Sigmoid colon (tissue), 7 donors: ENCODE results near the gene TEX19. TPM values are rescaled to one million over a fixed set of nuclear protein-coding genes. Genes with fewer than 3 reads are reported as not detected.

Source experiments
- DNase-seq: peaks from one replicate; pipeline ENCODE4 v3.0.0-alpha.2; 2019
- H3K27ac ChIP-seq, 4 donors: fragments of 200-600 bp; sonication (generic); one replicate each; pipeline ENCODE4 v1.5.1; 2016 to 2019; ENCODE audit warnings: mild to moderate bottlenecking in 1 of 4
- H3K27me3 ChIP-seq, 3 donors: fragments of 200-600 bp; sonication (generic); one replicate each; pipeline ENCODE4 v1.5.1; 2019; ENCODE audit warnings: mild to moderate bottlenecking in 1 of 3
- H3K36me3 ChIP-seq, 4 donors: fragments of 200-600 bp; sonication (generic); one replicate each; pipeline ENCODE4 v1.5.1; 2016 to 2019
- H3K4me1 ChIP-seq, 4 donors: fragments of 200-600 bp; sonication (generic); one replicate each; pipeline ENCODE4 v1.5.1; 2017 to 2019
- H3K4me3 ChIP-seq, 4 donors: fragments of 200-600 bp; sonication (generic); one replicate each; pipeline ENCODE4 v1.5.1; 2017 to 2019; ENCODE audit warnings: mild to moderate bottlenecking in 2 of 4, moderate library complexity in 1 of 4
- H3K9me3 ChIP-seq, 4 donors: fragments of 200-600 bp in 3 of 4; sonication (generic) in 3 of 4; one replicate each; pipeline versions ENCODE4 v1.5.1 to v1.6.1; 2013 to 2019
- CTCF ChIP-seq, 4 experiments: fragments of 450-650 bp in 3 of 4; fragments of 200-600 bp in 1 of 4; IDR thresholded peaks; one replicate each; pipeline ENCODE4 v1.5.1; 2016 to 2019; ENCODE audit warnings: antibody characterized with exemption in 4 of 4, mild to moderate bottlenecking in 3 of 4, moderate library complexity in 2 of 4
- EP300 ChIP-seq, 4 donors: sonication (generic); formaldehyde crosslinking; IDR thresholded peaks; one replicate each; pipeline ENCODE4 v1.6.1; 2017; ENCODE audit warnings: antibody characterized with exemption in 4 of 4
- POLR2A ChIP-seq, 2 donors: fragments of 450-650 bp; IDR thresholded peaks; one replicate each; pipeline ENCODE4 v1.6.1; 2016; ENCODE audit warnings: antibody characterized with exemption in 2 of 2, mild to moderate bottlenecking in 2 of 2, moderate library complexity in 2 of 2
- POLR2AphosphoS5 ChIP-seq, 4 donors: sonication (generic); formaldehyde crosslinking; IDR thresholded peaks; one replicate each; pipeline ENCODE4 v1.6.1; 2017; ENCODE audit warnings: antibody characterized with exemption in 4 of 4
- WGBS, 2 donors: extraction: QIAGEN DNeasy Blood & Tissue Kit; methylation state at CpG; one replicate each; pipeline ENCODE4 v1.1.7; 2013; 5-methylcytosine and 5-hydroxymethylcytosine counted together
- intact Hi-C: fragments of 100-400 bp; cut with DNase I; formaldehyde crosslinking; loops from one replicate; pipeline ENCODE4 v1.15.1; 2023
- polyA plus RNA-seq, 3 donors: library from polyadenylated mRNA; stranded (reverse); fragments of 200-250 nt; gene quantifications; one replicate each; pipeline ENCODE4 v1.2.3, GENCODE V29; 2013
- total RNA-seq, 4 donors: library from RNA; depleted of rRNA; stranded (reverse); fragments of >200 nt; gene quantifications; one replicate each; pipeline ENCODE4 v1.1.0, GENCODE V29; 2016
- donor health status: healthy with polysubstance abuse.
- donor health status: Bipolar disorder and iron deficiency.
- donor health status: healthy.

The TEX19 gene
- total and polyA plus RNA-seq, 7 donors: 0.04 TPM; not detected in 6

DNA sequence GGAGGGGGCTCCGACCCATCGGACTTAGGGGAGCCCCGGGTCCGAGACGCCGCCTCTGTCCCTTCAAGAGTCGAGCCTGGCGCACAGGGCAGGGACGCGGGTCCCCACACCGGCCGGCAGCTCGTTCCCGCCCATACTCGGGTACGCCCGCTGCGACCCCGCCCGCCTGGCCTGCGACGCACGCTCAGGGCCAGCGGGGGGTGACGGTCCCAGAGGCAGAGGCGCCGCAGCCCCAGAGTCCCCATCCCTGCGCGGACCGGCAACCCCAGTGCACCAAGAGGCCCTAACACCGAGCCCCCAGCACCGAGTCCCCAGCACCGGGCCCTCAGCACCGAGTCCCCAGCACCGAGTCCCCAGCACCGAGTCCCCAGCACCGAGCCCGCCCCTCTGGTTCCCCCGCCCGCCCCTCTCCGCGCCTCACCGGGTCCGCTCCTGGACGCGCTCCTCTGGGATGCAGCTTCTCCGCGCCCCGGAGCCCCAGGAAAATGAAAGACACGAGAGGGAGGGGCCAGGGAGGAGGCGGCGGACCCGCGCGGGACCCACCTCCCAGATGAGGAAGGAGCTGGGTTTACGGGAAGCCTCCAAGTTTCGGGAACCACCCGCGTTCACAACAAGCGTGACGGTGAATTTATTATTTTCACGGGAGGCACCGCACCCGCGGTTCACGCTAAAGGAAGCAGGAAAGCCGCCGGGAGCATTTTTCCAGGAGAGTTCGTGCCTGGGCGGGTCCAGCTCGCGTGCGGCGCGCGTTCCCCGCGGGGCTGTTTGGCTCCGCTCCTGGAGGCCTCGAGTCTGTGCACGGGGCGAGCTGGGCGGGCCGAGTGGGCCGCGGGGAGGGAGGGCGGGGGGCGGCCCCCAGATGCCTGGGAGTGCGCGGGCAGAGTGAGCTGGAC, 25.5 kb upstream of the TEX19 start, which contains the start of gene SECTM1:
TSS of gene SECTM1 (minus strand) at position 488 of the 893 bp plus-strand sequence. CDS start 6,526 bp downstream, outside the sequence.
- peak; percentile 88 for DNase-seq
- Histone ChIP-seq H3K36me3 (no peaks in the 10 kb centered on the region), H3K9me3 (no peaks in the 10 kb centered on the region), H3K27me3 (no peaks in the 10 kb centered on the region), H3K4me3 (peak within 1 kb of the TSS; percentile 53 to 79 (median 60)), H3K4me1 (peaks cover 0 to 59% (median 53%) of the 10 kb centered on the region in 4 donors), H3K27ac (peak within 1 kb of the TSS; percentile 72 to 83 (median 79))
- TF ChIP-seq CTCF (IDR thresholded peaks at IDR 0.05): no peak
- peak in 1 of 4 donors; percentile 19 for TF ChIP-seq EP300 (IDR thresholded peaks at IDR 0.05)
- TF ChIP-seq POLR2A (IDR thresholded peaks at IDR 0.05): no peak
- TF ChIP-seq POLR2AphosphoS5 (IDR thresholded peaks at IDR 0.05): peak; percentile 31 to 74 (median 64)
- WGBS, 2 donors: 1 to 2% methylated on average over 90 of the region's 90 CpGs
- intact Hi-C loops: loop anchor here (5.0 to 10.0 kb wide), 2 partner anchors 36 to 261 kb away; no protein-coding TSS in a partner anchor

- Histone ChIP-seq H3K36me3 (no peaks in the 10 kb centered on the region), H3K27ac (peak overlapping the region; percentile 72 to 83 (median 79)), H3K9me3 (no peaks in the 10 kb centered on the region), H3K4me3 (peak overlapping the region; percentile 53 to 79 (median 60)), H3K4me1 (peaks cover 0 to 65% (median 59%) of the 10 kb centered on the region in 4 donors), H3K27me3 (no peaks in the 10 kb centered on the region)
- WGBS, 2 donors: 21 to 55% methylated on average over 25 of the region's 25 CpGs
- no peak for DNase-seq
- intact Hi-C loops: loop anchor here (5.0 to 10.0 kb wide), 2 partner anchors 37 to 261 kb away; no protein-coding TSS in a partner anchor
- TF ChIP-seq CTCF (IDR thresholded peaks at IDR 0.05): no peak
- no peak for TF ChIP-seq EP300 (IDR thresholded peaks at IDR 0.05)
- TF ChIP-seq POLR2AphosphoS5 (IDR thresholded peaks at IDR 0.05): no peak
- no peak for TF ChIP-seq POLR2A (IDR thresholded peaks at IDR 0.05)
These were observed 24.8 kb upstream of the TEX19 start for GRCh38 chr17:82334204-82334621.

- no peaks in the 10 kb centered on the region for H3K27me3 ChIP-seq
- WGBS, 2 donors: 9 to 18% methylated on average over 16 of the region's 16 CpGs
- peaks cover 0 to 70% (median 63%) of the 10 kb centered on the region in 4 donors for H3K4me1 ChIP-seq
- TF ChIP-seq EP300 (IDR thresholded peaks at IDR 0.05): no peak
- no peak for TF ChIP-seq POLR2AphosphoS5 (IDR thresholded peaks at IDR 0.05)
- no peak for TF ChIP-seq CTCF (IDR thresholded peaks at IDR 0.05)
- no peak for TF ChIP-seq POLR2A (IDR thresholded peaks at IDR 0.05)
- no peaks in the 10 kb centered on the region for H3K36me3 ChIP-seq
- no peaks in the 10 kb centered on the region for H3K9me3 ChIP-seq
- H3K4me3 ChIP-seq: peak overlapping the region; percentile 19 to 79 (median 60)
- no peak for DNase-seq
- intact Hi-C loops: loop anchor here (5.0 to 10.0 kb wide), 2 partner anchors 38 to 260 kb away; no protein-coding TSS in a partner anchor
- peak overlapping the region; percentile 72 to 83 (median 79) for H3K27ac ChIP-seq
These were observed 24.2 kb upstream of the TEX19 start for GRCh38 chr17:82334622-82335394.

DNA sequence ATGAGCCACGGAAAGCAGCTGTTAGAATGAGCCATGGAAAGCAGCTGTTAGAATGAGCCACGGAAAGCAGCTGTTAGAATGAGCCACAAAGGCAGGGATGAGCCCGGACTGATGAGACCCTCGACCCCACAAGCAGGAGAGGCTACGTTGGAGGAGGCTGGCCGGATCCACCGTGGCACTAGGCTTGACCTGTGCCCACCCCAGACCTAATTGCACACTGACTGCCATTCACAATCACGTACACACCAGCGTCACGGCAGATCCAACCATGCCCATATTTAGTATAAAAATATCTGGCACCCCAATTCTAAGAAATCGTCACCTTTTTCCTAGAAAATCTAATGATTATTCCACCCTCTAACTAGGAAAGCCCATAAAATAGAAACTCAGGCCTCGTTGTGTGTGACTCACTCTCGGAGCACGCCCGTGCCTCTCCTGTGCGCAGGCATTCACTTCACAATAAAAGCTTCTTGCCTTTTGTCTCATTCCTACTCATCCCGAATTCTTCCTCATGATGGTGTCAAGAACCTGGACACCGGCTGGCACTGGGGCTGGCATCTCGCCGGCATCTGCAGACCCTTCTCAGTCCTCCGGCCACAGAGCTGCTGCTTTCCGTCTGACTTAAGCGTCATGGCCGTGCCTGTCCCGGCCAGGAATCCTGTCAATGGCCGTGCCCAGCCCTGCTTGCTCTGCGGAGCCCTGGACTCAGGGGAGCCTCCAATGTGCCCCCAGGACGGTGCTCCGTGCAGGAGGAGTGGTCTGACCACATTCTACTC, 20.0 kb upstream of the TEX19 start:
- peak; percentile 85 for DNase-seq
- Histone ChIP-seq H3K36me3 (no peaks in the 10 kb centered on the region), H3K9me3 (no peaks in the 10 kb centered on the region), H3K4me3 (peak overlapping the region; percentile 22 to 52 (median 42)), H3K27me3 (no peaks in the 10 kb centered on the region), H3K4me1 (peaks cover 0 to 37% (median 32%) of the 10 kb centered on the region in 4 donors), H3K27ac (peak overlapping the region; percentile 77 to 82 (median 79))
- intact Hi-C loops: loop anchor here (10.0 kb wide), 1 partner anchor 256 kb away; no protein-coding TSS in a partner anchor
- TF ChIP-seq POLR2AphosphoS5 (IDR thresholded peaks at IDR 0.05) (peak in 3 of 4 donors; percentile 10 to 66 (median 24)), CTCF (IDR thresholded peaks at IDR 0.05) (no peak)
- WGBS, 2 donors: 9 to 43% methylated on average over 29 of the region's 29 CpGs
